ENCODE data around the gene ITGB8. TPM values are rescaled to one million over a fixed set of nuclear protein-coding genes. Genes with fewer than 3 reads are reported as not detected.

The ITGB8 gene
- total RNA-seq, 2 donors from 2014 or later, result 6.5 to 7.6 TPM

- Histone ChIP-seq H3K9ac (ENCODE audit: extremely low read depth, low read length, poor library complexity, severe bottlenecking) (no peak overlapping the region), H3K36me3 (ENCODE audit: control insufficient read depth, insufficient read depth, low read length) (no peaks in the 10 kb centered on the region), H3K4me3 (ENCODE audit: low read length) (no peak overlapping the region), H3K27me3 (ENCODE audit: control insufficient read depth, insufficient read depth, low read length, poor library complexity, severe bottlenecking) (no peaks in the 10 kb centered on the region), H3K4me1 (ENCODE audit: control insufficient read depth, insufficient read depth, low read length) (no peaks in the 10 kb centered on the region), H3K27ac (ENCODE audit: low read depth, low read length) (no peak overlapping the region), H3K9me3 (ENCODE audit: control insufficient read depth, low read length) (no peaks in the 10 kb centered on the region)
- no peaks in the 10 kb centered on the region for H3K27me3 Mint-ChIP-seq (ENCODE audit: insufficient read depth)
- H3K4me3 Mint-ChIP-seq, result no peak overlapping the region
- H3K4me1 Mint-ChIP-seq, result peaks cover 5% of the 10 kb centered on the region
- no peak overlapping the region for H3K27ac Mint-ChIP-seq
- H3K36me3 Mint-ChIP-seq (ENCODE audit: low read depth), result no peaks in the 10 kb centered on the region
- H3K9me3 Mint-ChIP-seq, result no peaks in the 10 kb centered on the region
- TF ChIP-seq, protein P1, sequence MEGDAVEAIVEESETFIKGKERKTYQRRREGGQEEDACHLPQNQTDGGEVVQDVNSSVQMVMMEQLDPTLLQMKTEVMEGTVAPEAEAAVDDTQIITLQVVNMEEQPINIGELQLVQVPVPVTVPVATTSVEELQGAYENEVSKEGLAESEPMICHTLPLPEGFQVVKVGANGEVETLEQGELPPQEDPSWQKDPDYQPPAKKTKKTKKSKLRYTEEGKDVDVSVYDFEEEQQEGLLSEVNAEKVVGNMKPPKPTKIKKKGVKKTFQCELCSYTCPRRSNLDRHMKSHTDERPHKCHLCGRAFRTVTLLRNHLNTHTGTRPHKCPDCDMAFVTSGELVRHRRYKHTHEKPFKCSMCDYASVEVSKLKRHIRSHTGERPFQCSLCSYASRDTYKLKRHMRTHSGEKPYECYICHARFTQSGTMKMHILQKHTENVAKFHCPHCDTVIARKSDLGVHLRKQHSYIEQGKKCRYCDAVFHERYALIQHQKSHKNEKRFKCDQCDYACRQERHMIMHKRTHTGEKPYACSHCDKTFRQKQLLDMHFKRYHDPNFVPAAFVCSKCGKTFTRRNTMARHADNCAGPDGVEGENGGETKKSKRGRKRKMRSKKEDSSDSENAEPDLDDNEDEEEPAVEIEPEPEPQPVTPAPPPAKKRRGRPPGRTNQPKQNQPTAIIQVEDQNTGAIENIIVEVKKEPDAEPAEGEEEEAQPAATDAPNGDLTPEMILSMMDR (conservative IDR thresholded peaks at IDR 0.05), result no peak
- 89 to 100% methylated on average over 2 to 4 of the region's 4 CpGs for WGBS, 2 experiments (ENCODE audit: insufficient coverage in 1 of 2, insufficient read length in 1 of 2)
- no peak for DNase-seq
Observed at GRCh38 chr7:20316706-20317105, 14.0 kb upstream of the ITGB8 start.

DNA sequence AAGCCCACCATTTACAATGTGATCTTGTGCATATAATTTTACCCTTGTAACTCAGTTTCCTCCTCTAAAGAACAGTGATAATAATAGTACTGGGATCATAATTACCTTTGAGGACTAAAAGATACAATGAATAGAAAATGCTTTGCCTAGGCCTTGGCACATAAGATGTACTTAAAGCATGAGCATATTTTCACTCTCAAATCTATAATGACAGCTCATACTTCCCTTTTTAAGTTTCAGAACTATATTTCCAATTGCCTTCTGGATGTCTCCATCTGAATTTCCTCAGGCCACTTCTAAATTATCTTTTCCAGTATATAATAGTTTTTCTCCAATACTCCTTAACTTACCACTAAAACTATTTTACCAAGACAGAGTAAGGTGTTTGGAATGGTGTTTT is 13.3 kb upstream of the ITGB8 start:
- TF ChIP-seq, protein P1 (conservative IDR thresholded peaks at IDR 0.05), result no peak
- Mint-ChIP-seq H3K4me1 (peaks cover 5% of the 10 kb centered on the region), H3K9me3 (no peaks in the 10 kb centered on the region)

DNA sequence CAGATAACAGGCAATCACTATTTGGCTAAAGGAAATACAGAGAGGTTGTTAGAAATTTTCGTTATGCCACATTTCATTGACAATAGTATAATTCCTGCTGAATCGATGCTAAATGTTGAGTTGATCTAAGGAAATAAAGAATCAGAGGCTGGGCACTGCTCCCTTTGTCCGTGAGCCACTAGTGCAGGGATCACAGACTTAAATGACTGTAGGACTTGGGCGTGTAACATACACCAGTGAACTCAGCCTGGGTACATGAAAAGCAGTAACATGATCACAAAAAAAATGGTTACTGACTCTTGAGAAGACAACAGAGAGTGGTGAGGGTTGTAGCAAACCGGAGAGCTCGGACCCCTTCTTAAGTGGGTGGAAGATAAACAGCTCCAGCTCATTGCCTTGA is 11.8 kb upstream of the ITGB8 start:
- 91 to 94% methylated on average over 6 of the region's 6 CpGs for WGBS, 2 experiments (ENCODE audit: insufficient coverage in 1 of 2, insufficient read length in 1 of 2)
- H3K4me3 ChIP-seq (ENCODE audit: low read length), result no peak overlapping the region
- H3K4me3 Mint-ChIP-seq, result no peak overlapping the region
- H3K4me1 ChIP-seq (ENCODE audit: control insufficient read depth, insufficient read depth, low read length), result no peaks in the 10 kb centered on the region
- no peaks in the 10 kb centered on the region for H3K27me3 ChIP-seq (ENCODE audit: control insufficient read depth, insufficient read depth, low read length, poor library complexity, severe bottlenecking)
- TF ChIP-seq, protein P1 (conservative IDR thresholded peaks at IDR 0.05), result no peak
- H3K27me3 Mint-ChIP-seq (ENCODE audit: insufficient read depth), result no peaks in the 10 kb centered on the region
- no peaks in the 10 kb centered on the region for H3K9me3 Mint-ChIP-seq
- H3K27ac Mint-ChIP-seq, result no peak overlapping the region
- H3K9me3 ChIP-seq (ENCODE audit: control insufficient read depth, low read length), result no peaks in the 10 kb centered on the region
- no peaks in the 10 kb centered on the region for H3K4me1 Mint-ChIP-seq
- no peak for DNase-seq
- no peak overlapping the region for H3K9ac ChIP-seq (ENCODE audit: extremely low read depth, low read length, poor library complexity, severe bottlenecking)
- no peaks in the 10 kb centered on the region for H3K36me3 ChIP-seq (ENCODE audit: control insufficient read depth, insufficient read depth, low read length)
- no peaks in the 10 kb centered on the region for H3K36me3 Mint-ChIP-seq (ENCODE audit: low read depth)
- H3K27ac ChIP-seq (ENCODE audit: low read depth, low read length), result no peak overlapping the region

More for the DNA sequence above, 13.3 kb upstream of the ITGB8 start:
- H3K27ac ChIP-seq (ENCODE audit: low read depth, low read length), result no peak overlapping the region
- H3K36me3 ChIP-seq (ENCODE audit: control insufficient read depth, insufficient read depth, low read length), result no peaks in the 10 kb centered on the region
- Mint-ChIP-seq H3K4me3 (no peak overlapping the region), H3K36me3 (ENCODE audit: low read depth) (no peaks in the 10 kb centered on the region), H3K27ac (no peak overlapping the region), H3K27me3 (ENCODE audit: insufficient read depth) (no peaks in the 10 kb centered on the region)
- H3K4me3 ChIP-seq (ENCODE audit: low read length), result no peak overlapping the region
- H3K4me1 ChIP-seq (ENCODE audit: control insufficient read depth, insufficient read depth, low read length), result no peaks in the 10 kb centered on the region
- DNase-seq, result no peak
- no peaks in the 10 kb centered on the region for H3K27me3 ChIP-seq (ENCODE audit: control insufficient read depth, insufficient read depth, low read length, poor library complexity, severe bottlenecking)
- no peaks in the 10 kb centered on the region for H3K9me3 ChIP-seq (ENCODE audit: control insufficient read depth, low read length)
- no peak overlapping the region for H3K9ac ChIP-seq (ENCODE audit: extremely low read depth, low read length, poor library complexity, severe bottlenecking)
